T47D (cell line): ENCODE results near the gene NACC2.

Source experiments
- DNase-seq, 2 experiments: peaks; one replicate each; pipeline versions ENCODE4 v3.0.0 to v3.0.0-alpha.2; 2011 to 2012; ENCODE audit warnings: low read depth in 1 of 2, low spot score in 1 of 2
- JUND ChIP-seq: IDR thresholded peaks from 2 replicates; pipeline ENCODE4 v1.6.1; 2012; ENCODE audit warnings: low read depth
- in situ Hi-C: cut with HindIII; loops from 2 replicates; pipeline ENCODE4 v1.10.0; 2016; ENCODE audit warnings: low sequenced_read_pairs, low pct_unique_long_range_greater_than_20kb

The NACC2 gene

GRCh38 chr9:136001231-136001630 lies 93.9 kb downstream of the NACC2 start:
- peak in 1 of 2 experiments; percentile 21 for DNase-seq
- in situ Hi-C loops: no loop called here
- TF ChIP-seq JUND: no peak

GRCh38 chr9:135998410-135999071 lies 96.5 kb downstream of the NACC2 start:
- in situ Hi-C loops: no loop called here
- no peak for TF ChIP-seq JUND
- DNase-seq: no peak

DNA sequence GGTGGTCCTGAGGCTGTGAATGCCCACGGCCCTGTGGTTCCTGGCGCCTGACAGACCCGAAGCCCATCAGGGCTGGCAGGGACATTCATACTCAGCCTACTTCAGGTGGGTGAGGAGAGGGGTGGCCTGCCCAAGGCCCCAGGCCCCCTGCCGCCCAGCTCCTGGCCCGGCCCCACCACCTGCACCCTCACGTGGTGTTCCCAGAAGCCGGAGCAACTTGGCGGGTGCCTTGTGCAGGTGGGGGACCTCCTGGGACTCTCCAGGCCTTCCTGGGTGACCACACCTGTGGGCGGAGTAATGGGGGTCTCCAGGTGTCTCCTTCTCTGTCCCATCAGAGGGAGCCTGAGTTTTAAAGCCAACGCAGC lies 97.1 kb downstream of the NACC2 start:
- no peak for DNase-seq
- TF ChIP-seq JUND: no peak
- in situ Hi-C loops: no loop called here

DNA sequence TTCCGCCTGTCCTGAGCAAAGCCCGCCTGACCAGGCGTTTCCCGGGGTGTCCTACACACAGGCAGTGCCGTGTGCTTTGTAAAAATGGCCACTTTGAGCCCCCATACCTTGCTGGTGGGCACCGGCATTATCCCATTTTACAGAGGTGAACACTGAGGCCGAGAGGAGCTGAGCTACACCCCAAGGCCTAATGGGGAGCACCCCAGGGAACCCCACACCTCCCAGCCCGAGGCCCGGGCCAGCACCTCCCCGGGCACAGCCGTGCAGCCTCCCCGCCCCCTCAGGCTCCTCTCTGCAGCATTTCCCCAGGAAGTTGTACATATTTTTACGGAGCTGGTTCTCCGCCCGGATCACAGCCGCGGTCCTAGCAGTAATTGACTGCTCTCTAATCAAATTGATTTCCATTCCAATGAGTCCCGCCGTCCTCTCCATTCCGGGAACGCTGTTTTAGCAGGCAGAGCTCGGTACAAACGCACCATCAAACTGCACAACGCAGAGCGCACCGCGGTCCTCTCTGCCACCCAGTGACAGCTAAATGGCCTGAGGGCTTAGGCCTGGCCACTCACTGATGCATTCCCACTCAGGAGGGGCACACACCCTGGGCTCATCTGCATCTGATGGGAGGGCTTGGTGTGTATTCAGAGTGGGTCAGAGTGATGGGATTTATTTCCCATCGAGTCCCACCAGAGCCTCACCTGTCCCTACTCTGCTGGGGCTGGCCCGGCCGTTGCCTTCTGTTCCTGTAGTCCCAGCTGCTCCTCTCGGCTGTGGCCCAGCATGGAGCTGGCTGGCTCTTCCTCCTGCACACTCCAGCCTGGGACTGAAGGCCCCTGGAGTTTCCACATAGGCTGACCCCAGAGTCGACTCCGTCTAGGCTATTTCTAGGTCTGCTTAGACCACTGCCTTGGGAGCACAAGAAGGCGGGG lies 97.7 kb downstream of the NACC2 start:
- no peak for DNase-seq
- in situ Hi-C loops: no loop called here
- TF ChIP-seq JUND: no peak

- in situ Hi-C loops: no loop called here
- no peak for DNase-seq
- no peak for TF ChIP-seq JUND
Measured at GRCh38 chr9:135995816-135996215, 99.3 kb downstream of the NACC2 start.

DNA sequence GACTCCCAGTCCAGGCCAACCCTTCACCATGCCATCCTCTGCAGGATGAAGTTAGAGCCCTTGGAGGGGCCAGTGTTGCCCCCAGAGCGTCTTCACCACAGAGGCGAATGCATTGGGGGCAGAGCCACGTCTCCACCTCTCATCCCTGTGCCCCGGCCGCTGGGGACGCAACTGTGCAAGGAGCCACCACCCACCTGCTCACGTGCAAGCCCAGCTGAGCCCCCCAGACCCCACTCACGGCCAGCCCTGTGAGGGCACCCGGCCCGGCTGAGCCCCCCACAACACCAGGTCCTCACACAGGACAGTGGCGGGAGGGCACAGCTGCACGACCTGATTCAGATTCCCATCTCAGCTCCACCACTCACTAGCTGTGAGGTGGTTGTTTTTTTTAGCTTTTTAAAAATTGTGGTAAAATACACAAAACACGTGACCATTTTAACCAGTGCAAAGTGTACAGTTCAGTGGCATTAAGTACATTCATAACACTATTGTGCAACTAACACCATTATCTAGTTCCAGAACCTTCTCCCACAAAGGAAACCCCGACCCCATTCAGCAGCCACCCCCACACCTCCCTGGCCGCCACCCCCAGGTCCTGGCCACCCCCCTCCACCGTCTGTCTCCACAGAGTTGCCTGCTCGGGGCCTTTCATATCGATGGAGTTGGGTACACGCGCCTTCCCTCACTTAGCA lies 100.4 kb downstream of the NACC2 start:
- in situ Hi-C loops: no loop called here
- no peak for TF ChIP-seq JUND
- no peak for DNase-seq

DNA sequence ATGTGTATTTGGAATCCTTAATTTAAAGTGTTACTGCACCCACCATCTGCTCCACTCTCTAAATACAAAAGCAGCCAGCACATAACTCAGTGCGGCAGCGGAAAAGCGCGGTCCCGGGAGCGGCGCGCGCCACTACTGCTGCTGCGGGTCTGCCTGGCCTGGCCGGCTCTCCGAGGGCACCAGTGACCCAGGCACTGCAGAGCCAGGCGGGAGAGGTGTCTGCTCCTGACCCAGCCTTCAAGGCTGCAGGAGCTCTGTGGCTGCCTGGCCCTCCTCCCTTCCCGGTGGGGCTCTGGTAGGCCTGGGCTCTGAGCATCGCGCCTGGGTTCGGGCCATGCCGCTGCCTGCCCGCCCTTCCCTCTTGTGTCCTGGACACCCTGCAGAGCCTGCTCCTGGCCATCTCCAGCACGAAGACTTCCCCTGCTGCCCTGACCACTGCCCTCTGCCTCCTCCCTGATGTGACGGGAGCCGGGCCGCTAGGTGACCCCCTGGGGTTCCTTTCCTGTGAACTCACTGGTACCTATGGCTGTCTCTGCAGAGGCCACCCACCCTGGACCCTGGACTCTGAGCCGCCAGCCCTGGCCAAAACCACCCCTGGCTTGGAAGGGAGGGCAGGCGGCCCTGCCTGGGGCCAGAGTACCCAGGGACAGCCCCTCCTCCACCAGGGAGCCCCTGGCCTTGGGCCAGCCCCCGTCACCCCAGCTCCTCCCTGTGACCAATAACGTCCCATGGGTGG lies 101.2 kb downstream of the NACC2 start:
- DNase-seq: no peak
- no peak for TF ChIP-seq JUND
- in situ Hi-C loops: no loop called here

DNA sequence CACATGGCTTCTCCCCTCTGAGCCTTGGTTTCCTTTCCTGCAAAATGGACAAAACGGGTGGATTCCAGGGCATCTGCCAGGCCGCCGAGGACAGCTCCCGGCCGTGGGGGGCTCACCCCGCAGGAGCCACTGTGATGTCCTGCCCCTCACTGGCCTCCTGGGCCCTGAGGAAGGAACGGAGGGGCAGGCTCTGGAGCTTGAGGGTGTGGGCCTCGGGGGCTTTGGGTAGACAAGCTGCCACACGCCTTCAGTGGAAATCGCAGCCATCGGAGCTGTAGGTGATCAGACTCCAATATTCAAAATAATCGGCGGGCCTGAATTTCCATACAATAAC lies 101.7 kb downstream of the NACC2 start:
- in situ Hi-C loops: no loop called here
- no peak for TF ChIP-seq JUND
- no peak for DNase-seq

DNA sequence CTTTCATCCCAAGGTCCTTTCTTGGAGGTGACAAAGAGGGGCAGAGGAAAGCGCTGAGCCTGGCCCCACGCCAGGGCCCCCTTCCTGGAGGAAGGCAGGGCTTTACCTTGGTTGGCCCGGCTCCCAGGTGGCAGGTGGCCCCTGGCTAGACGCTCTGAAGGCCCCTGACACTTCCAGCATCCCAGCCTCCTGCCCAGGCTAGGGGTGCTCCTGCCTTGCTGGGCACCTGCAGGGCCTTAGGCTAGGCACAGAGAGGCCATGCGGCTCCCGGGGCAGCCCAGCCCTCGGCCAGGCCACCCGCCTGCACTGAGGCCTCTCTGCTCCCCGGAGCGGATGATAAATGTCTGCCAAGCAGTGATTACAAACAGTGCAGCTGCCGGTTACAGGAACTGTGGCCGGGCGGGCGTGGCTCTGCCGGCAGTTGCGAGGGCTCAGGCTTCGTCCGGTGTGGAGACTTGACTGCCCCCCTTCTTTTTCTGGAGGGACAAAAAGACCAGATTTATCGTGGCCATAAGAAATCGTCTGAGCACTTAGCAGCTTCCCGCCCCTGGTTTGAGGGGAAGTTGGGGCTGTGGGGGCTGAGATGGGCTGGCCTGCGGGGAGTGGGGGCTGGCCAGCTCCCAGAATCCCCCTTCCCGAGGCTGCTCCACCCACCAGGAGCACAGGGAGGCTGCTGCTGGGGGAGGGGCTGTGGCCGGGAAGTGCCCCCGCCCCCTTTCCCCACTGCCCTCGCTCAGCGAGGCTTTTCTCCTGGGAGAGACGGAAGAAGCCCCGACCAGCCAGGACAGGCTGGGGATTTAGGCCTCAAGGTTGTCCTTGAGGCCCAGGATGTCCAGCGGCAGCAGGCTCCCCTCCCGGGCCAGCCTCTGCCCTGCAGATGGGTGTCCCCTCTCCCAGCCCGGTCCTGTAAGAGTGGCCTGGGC lies 102.3 kb downstream of the NACC2 start:
- DNase-seq: no peak
- in situ Hi-C loops: no loop called here
- no peak for TF ChIP-seq JUND

GRCh38 chr9:135991771-135992170 lies 103.3 kb downstream of the NACC2 start:
- in situ Hi-C loops: no loop called here
- TF ChIP-seq JUND: no peak
- no peak for DNase-seq

DNA sequence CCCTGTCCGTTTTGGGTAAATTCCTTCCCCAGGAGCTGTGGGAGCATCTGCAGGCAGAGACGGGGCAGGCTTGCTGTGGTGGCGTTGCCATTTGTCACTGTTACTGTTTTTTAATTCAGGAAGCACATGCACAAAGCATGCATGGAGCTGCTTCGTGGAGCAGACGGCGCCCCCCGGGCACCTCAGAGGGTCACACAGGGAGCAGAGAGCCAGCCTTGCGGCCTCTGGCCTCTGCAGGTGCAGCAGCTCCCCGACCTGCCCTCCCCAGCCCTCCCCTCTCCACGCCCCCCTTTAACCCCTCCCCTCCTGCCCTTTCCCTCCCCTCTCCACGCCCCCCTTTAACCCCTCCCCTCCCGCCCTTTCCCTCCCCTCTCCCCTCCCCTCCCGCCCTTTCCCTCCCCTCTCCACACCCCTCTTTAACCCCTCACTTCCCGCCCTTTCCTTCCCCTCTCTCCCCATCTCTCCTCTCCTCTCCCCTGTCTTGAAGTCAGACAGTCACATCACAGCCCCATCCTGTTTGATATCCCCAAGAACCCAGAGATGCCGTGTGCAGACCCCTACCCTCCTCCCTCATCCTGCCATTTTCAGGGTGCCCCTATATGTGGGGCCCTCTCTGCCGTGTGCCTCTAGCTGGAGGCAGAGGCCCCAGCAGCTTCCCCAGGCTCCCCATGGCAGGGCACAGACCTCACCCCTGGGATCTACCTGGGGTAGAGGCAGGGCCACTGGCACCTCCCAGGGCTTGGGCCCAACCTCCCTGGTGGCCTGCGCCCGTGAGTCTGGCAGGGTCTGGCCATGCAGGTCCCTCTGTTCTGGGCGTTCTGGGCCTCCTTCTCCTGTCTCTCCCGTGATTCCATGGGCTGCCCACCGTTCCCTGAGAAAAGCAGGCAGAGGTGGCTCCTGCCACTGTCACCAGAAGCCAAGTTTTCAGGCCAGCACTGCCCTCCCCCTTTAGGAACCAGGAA lies 104.3 kb downstream of the NACC2 start:
- peak in 1 of 2 experiments; percentile 94 for DNase-seq
- no peak for TF ChIP-seq JUND
- in situ Hi-C loops: no loop called here
